SK-N-SH treated with all-trans-retinoic acid at 6 μM for 48 hours (cell line): ENCODE data around the gene PPP1CA.
A peak's percentile ranks its signal among the peaks of the same experiment; 100 is the strongest.

ENCODE experiments used
- ATAC-seq: fragments of 200-7000 bp; cut with Tn5 transposase; 3 replicates; pipeline ENCODE4 v1.9.1; 2020; ENCODE audit warnings: mild to moderate bottlenecking, moderate library complexity
- ARNTL ChIP-seq: fragments of 450-650 bp; formaldehyde crosslinking; IDR thresholded peaks from 2 replicates; pipeline ENCODE4 v1.5.0; 2020; ENCODE audit warnings: low read depth, mild to moderate bottlenecking, moderate library complexity, borderline replicate concordance
- BACH2 ChIP-seq: fragments of 250-450 bp; sonication (Bioruptor Pico); IDR thresholded peaks from 2 replicates; pipeline ENCODE4 v1.9.0; 2021; ENCODE audit warnings: mild to moderate bottlenecking, borderline replicate concordance
- CSDC2 ChIP-seq: fragments of 250-450 bp; sonication (Bioruptor Pico); IDR thresholded peaks from 2 replicates; pipeline ENCODE4 v1.5.0; 2020; ENCODE audit warnings: mild to moderate bottlenecking, moderate library complexity
- GLIS3 ChIP-seq: fragments of 250-450 bp; sonication (Bioruptor Pico); IDR thresholded peaks from 2 replicates; pipeline ENCODE4 v1.5.0; 2020; ENCODE audit warnings: mild to moderate bottlenecking, moderate library complexity
- OSR1 ChIP-seq: fragments of 250-450 bp; sonication (Bioruptor Pico); IDR thresholded peaks from 2 replicates; pipeline ENCODE4 v1.8.0; 2022; ENCODE audit warnings: moderate library complexity, mild to moderate bottlenecking, inconsistent platforms
- PPARA ChIP-seq: fragments of 250-450 bp; sonication (Bioruptor Pico); IDR thresholded peaks from 2 replicates; pipeline ENCODE4 v1.5.0; 2020; ENCODE audit warnings: mild to moderate bottlenecking, borderline replicate concordance
- RARB ChIP-seq: fragments of 250-450 bp; sonication (Bioruptor Pico); IDR thresholded peaks from 2 replicates; pipeline ENCODE4 v1.8.0; 2021; ENCODE audit warnings: mild to moderate bottlenecking, moderate library complexity
- TCF4 ChIP-seq: fragments of 250-450 bp; sonication (Bioruptor Pico); IDR thresholded peaks from 2 replicates; pipeline ENCODE4 v1.8.0; 2021; ENCODE audit warnings: mild to moderate bottlenecking, moderate library complexity, borderline replicate concordance
- TOX ChIP-seq: fragments of 250-450 bp; sonication (Bioruptor Pico); IDR thresholded peaks from 2 replicates; pipeline ENCODE4 v1.8.0; 2021; ENCODE audit warnings: mild to moderate bottlenecking, moderate library complexity, borderline replicate concordance
- ZFP3 ChIP-seq: fragments of 250-450 bp; sonication (Bioruptor Pico); IDR thresholded peaks from 2 replicates; pipeline ENCODE4 v1.5.0; 2020; ENCODE audit warnings: mild to moderate bottlenecking, moderate library complexity
- ZFP30 ChIP-seq: fragments of 450-650 bp; formaldehyde crosslinking; IDR thresholded peaks from 2 replicates; pipeline ENCODE4 v1.5.0; 2022; ENCODE audit warnings: mild to moderate bottlenecking, moderate library complexity
- ZNF565 ChIP-seq: fragments of 450-650 bp; formaldehyde crosslinking; conservative IDR thresholded peaks from 2 replicates; pipeline ENCODE4 v1.5.0; 2020; ENCODE audit warnings: low read depth, mild to moderate bottlenecking, moderate library complexity
- ZNF70 ChIP-seq: fragments of 450-650 bp; formaldehyde crosslinking; IDR thresholded peaks from 2 replicates; pipeline ENCODE4 v1.5.0; 2020; ENCODE audit warnings: mild to moderate bottlenecking, moderate library complexity
- ZNF8 ChIP-seq: fragments of 450-650 bp; formaldehyde crosslinking; IDR thresholded peaks from 2 replicates; pipeline ENCODE4 v1.5.0; 2020; ENCODE audit warnings: mild to moderate bottlenecking, moderate library complexity
- TF ChIP-seq, protein P1 (sequence below): fragments of 250-450 bp; sonication (Bioruptor Pico); IDR thresholded peaks from 2 replicates; pipeline ENCODE4 v1.5.1; 2020; ENCODE audit warnings: low read depth, mild to moderate bottlenecking, moderate library complexity
- TF ChIP-seq, protein P2 (sequence below): fragments of 250-450 bp; sonication (Bioruptor Pico); IDR thresholded peaks from 2 replicates; pipeline ENCODE4 v1.8.0; 2021; ENCODE audit warnings: low read depth, mild to moderate bottlenecking, moderate library complexity, borderline replicate concordance
- TF ChIP-seq, protein P3 (sequence below): fragments of 250-450 bp; sonication (Bioruptor Pico); IDR thresholded peaks from 2 replicates; pipeline ENCODE4 v1.5.1; 2021; ENCODE audit warnings: mild to moderate bottlenecking, moderate library complexity

PPP1CA gene

DNA sequence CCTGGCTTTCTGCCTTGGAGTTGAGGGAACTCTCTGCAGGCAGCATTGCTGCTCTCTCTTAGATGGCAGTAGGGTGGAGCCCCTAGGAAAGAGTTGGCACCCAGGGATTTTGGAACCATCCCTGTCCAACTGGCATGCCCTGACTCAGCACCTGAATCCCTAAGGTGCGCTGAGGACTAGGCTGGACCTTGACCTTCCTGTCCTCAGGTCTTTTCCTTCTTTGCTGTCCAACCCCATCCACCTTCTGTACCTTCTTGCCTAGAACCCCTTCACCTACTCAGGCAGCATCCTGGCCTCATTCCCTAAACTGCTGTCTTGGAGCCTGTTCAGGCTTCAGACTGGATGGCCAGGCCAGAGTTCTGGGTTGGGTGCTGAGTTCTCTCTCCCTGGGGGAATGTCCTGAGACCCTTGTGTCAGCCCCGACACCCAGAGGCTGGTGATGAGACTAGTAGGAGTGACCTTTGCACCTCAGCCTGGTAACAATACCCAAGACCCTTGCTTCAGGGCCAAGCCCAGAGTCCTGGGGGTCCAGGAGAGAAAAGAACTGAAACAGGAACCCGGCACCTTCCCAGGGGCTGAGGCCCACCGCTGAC is 45.8 kb downstream of the PPP1CA start:
- no peak for TF ChIP-seq RARB
- ATAC-seq, result no peak

DNA sequence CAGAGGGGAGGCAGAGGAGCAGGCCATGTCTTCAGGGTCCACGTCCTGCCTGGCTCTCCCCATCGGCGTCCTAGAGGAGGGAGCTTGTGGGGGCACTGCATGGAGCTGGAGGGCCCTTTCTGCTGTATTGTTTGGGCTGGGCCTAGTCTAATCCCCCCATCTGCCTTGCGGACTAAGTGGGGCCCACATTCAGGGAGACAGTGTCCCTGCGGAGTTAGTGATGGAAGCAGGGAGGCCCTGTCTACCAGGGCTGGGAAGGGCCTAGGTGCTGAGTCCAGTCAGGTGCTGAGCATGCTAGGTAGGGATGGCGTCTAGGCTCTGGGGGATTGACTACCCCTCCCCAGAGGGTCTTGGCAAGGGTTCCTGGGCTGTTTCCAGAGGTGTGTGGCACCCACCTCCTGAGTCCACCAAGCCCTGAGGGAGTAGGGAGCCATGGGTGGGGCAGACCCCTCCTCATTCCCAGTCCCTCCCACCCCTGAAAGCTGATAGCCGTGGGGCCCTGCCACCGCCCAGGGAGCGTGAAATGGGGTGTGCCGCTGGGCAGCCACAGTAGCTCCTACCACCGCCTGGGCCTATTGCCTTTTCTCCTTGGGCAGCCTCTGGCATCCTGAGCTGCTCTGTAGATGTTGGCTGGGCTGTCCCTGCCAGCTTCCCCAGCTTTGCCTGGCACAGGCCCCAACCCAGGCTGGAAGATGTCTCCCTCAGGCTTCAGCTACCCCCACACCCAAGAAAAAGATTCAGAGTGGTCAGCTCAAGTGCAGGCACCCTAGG is 46.5 kb downstream of the PPP1CA start:
- no peak for TF ChIP-seq TCF4
- no peak for TF ChIP-seq RARB
- no peak for TF ChIP-seq ZNF70
- no peak for TF ChIP-seq PPARA (CRISPR knock-in tag)
- TF ChIP-seq ZNF8 (CRISPR knock-in tag), result no peak
- TF ChIP-seq ARNTL (CRISPR knock-in tag), result no peak
- TF ChIP-seq, protein P1, sequence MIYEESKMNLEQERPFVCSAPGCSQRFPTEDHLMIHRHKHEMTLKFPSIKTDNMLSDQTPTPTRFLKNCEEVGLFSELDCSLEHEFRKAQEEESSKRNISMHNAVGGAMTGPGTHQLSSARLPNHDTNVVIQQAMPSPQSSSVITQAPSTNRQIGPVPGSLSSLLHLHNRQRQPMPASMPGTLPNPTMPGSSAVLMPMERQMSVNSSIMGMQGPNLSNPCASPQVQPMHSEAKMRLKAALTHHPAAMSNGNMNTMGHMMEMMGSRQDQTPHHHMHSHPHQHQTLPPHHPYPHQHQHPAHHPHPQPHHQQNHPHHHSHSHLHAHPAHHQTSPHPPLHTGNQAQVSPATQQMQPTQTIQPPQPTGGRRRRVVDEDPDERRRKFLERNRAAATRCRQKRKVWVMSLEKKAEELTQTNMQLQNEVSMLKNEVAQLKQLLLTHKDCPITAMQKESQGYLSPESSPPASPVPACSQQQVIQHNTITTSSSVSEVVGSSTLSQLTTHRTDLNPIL (CRISPR knock-in tag), result no peak
- no peak for TF ChIP-seq GLIS3 (CRISPR knock-in tag)
- TF ChIP-seq BACH2, result no peak
- TF ChIP-seq ZFP30 (CRISPR knock-in tag), result no peak
- no peak for TF ChIP-seq CSDC2 (CRISPR knock-in tag)
- TF ChIP-seq, protein P2, sequence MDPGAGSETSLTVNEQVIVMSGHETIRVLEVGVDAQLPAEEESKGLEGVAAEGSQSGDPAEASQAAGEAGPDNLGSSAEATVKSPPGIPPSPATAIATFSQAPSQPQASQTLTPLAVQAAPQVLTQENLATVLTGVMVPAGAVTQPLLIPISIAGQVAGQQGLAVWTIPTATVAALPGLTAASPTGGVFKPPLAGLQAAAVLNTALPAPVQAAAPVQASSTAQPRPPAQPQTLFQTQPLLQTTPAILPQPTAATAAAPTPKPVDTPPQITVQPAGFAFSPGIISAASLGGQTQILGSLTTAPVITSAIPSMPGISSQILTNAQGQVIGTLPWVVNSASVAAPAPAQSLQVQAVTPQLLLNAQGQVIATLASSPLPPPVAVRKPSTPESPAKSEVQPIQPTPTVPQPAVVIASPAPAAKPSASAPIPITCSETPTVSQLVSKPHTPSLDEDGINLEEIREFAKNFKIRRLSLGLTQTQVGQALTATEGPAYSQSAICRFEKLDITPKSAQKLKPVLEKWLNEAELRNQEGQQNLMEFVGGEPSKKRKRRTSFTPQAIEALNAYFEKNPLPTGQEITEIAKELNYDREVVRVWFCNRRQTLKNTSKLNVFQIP (CRISPR knock-in tag), result no peak
- no peak for TF ChIP-seq ZNF565 (CRISPR knock-in tag)
- TF ChIP-seq ZFP3 (CRISPR knock-in tag), result no peak
- no peak for ATAC-seq

DNA sequence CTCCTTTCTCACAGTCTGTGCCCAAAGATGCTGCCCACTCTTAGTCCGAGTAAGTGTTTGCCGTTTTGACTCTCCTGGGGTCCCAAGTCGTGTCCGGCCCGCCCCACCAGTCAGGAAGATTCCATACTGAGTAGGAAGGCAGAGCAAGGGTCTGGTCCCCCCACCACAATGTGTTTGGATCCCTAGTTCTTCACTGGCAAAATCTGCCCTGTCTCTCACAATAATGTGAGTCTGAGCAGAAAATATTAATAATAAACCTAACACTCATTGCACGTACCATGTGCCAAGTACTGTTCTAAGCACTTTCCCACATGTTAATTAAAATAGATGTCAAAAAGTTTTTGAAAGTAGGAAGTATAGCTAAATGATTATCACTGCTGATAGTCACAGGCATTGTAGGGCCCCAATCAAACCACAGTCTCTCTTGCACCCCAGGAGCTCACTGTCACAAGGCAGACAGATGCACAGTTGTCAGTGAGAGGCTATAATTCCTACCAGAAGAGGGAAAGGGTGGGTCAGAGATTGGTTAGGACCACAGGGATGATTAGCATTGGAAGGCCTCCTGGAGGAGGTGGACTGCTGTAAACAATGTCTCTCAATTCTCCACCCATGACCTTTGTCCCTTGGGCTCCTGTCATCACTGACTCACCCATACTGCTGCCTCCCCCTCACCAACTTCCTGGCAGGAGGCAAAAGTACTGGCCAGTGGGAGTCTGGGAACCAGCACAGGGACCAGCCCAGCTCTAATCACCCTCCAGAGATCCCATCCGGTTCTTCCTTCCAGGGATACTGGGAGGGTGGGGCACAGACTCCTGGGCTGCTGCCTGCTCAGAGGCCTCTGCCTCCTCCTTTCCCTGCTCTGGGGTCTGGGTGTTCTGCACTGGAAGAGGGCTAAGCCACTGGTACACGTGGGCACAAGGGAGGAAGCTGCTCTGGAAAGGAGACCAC is 47.3 kb downstream of the PPP1CA start:
- TF ChIP-seq ZNF70 (no peak), BACH2 (no peak), ZFP30 (CRISPR knock-in tag) (no peak), OSR1 (CRISPR knock-in tag) (no peak), CSDC2 (CRISPR knock-in tag) (no peak)
- TF ChIP-seq, protein P3, sequence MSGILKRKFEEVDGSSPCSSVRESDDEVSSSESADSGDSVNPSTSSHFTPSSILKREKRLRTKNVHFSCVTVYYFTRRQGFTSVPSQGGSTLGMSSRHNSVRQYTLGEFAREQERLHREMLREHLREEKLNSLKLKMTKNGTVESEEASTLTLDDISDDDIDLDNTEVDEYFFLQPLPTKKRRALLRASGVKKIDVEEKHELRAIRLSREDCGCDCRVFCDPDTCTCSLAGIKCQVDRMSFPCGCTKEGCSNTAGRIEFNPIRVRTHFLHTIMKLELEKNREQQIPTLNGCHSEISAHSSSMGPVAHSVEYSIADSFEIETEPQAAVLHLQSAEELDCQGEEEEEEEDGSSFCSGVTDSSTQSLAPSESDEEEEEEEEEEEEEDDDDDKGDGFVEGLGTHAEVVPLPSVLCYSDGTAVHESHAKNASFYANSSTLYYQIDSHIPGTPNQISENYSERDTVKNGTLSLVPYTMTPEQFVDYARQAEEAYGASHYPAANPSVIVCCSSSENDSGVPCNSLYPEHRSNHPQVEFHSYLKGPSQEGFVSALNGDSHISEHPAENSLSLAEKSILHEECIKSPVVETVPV (CRISPR knock-in tag), result no peak
- ATAC-seq, result peak; percentile 16; the same call in 2 of the 3 replicates

DNA sequence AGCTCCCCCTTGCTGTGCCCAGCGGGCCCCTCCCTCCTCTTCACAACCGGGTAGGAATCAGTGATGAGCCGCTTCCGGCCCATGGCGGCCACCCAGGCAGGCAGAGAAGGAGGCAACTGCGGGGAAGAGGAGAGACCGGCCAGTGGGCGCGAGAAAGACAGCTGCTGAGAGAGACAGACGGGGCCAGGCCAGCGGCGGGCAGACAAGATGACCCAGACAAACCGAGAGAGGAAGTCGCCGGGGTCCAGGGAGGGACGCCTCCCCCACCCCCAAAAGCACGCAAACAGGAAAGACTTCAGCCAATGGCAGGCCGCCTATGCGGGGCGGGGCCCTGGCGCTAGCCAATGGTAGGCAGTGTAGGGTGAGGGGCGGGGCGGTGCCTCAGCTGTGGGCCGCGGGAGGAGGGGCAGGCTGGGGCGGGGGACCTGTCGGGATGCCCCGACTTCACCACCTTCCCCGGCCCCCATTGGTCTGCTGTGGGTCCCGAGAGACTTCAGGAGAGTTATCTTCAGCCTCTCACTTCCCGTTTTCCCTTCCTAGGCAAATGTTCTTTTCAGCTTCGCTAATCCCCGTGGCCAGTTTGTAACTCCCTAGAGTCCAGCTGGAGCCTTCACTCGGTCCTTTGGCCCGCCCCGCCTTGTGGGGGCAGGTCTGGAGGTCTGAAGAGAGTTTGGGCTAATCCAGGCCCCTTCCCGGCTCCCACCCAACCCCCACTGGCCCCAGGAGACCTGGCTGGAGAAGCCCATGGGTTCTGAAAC is 48.2 kb downstream of the PPP1CA start, which contains the start of gene POLD4:
Gene POLD4, minus strand, starts transcription at position 230 of the 758 bp plus-strand sequence. Its CDS starts 147 bp downstream, at position 83.
- ATAC-seq, result peak; percentile 86

More for the DNA sequence above, 48.2 kb downstream of the PPP1CA start, which contains the start of gene POLD4:
- TF ChIP-seq, protein P3 (CRISPR knock-in tag), result no peak
- 0 out of 2 replicates have a peak, but pooled peaks have one; percentile 27 for TF ChIP-seq GLIS3 (CRISPR knock-in tag)
- no peak for TF ChIP-seq TOX (CRISPR knock-in tag)
- TF ChIP-seq, all 23 proteins: peak for 1
